ENCODE measurements around the gene EHMT1. TPM values are rescaled to one million over a fixed set of nuclear protein-coding genes. Genes with fewer than 3 reads are reported as not detected.

EHMT1 gene
- total and polyA plus RNA-seq, 10 of the 15 experiments (the other 5 are each of a cell fraction or from before 2014, with no cell fraction given) = 2.9 to 100 (median 48.1) TPM

DNA sequence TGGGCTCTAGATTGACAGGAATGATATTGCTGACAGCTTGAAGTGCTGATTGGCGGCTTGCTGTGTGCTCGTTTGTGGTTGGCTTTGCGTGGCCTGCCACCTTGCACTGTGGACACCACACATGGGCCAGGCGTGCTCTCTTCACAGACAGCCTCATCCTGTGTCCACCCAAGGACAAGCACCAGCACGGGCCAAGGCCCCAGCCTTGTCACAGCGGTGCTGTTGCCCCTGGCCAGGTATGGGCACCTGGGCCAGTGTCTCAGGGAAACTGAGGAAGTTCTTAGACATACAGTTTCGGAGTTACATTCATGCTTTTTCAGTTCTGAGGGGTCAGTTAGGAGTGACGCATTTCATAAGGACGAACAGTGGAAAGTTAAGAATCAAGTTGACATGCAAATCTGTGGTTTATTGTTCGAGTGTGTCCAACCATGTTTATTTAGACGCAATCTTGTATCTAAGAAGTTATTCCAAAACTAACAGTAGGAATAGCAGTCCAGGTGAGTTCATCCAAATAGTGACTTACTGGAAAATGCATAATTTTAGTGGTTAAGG, 125.9 kb downstream of the EHMT1 start (continued):
- TF ChIP-seq, protein P1, sequence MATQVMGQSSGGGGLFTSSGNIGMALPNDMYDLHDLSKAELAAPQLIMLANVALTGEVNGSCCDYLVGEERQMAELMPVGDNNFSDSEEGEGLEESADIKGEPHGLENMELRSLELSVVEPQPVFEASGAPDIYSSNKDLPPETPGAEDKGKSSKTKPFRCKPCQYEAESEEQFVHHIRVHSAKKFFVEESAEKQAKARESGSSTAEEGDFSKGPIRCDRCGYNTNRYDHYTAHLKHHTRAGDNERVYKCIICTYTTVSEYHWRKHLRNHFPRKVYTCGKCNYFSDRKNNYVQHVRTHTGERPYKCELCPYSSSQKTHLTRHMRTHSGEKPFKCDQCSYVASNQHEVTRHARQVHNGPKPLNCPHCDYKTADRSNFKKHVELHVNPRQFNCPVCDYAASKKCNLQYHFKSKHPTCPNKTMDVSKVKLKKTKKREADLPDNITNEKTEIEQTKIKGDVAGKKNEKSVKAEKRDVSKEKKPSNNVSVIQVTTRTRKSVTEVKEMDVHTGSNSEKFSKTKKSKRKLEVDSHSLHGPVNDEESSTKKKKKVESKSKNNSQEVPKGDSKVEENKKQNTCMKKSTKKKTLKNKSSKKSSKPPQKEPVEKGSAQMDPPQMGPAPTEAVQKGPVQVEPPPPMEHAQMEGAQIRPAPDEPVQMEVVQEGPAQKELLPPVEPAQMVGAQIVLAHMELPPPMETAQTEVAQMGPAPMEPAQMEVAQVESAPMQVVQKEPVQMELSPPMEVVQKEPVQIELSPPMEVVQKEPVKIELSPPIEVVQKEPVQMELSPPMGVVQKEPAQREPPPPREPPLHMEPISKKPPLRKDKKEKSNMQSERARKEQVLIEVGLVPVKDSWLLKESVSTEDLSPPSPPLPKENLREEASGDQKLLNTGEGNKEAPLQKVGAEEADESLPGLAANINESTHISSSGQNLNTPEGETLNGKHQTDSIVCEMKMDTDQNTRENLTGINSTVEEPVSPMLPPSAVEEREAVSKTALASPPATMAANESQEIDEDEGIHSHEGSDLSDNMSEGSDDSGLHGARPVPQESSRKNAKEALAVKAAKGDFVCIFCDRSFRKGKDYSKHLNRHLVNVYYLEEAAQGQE (IDR thresholded peaks at IDR 0.05; ENCODE audit: low read depth, low read length) = no peak
- TF ChIP-seq, protein P2, sequence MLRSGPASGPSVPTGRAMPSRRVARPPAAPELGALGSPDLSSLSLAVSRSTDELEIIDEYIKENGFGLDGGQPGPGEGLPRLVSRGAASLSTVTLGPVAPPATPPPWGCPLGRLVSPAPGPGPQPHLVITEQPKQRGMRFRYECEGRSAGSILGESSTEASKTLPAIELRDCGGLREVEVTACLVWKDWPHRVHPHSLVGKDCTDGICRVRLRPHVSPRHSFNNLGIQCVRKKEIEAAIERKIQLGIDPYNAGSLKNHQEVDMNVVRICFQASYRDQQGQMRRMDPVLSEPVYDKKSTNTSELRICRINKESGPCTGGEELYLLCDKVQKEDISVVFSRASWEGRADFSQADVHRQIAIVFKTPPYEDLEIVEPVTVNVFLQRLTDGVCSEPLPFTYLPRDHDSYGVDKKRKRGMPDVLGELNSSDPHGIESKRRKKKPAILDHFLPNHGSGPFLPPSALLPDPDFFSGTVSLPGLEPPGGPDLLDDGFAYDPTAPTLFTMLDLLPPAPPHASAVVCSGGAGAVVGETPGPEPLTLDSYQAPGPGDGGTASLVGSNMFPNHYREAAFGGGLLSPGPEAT (IDR thresholded peaks at IDR 0.05; ENCODE audit: low read depth) = peak; percentile 88
- TF ChIP-seq, protein P3, sequence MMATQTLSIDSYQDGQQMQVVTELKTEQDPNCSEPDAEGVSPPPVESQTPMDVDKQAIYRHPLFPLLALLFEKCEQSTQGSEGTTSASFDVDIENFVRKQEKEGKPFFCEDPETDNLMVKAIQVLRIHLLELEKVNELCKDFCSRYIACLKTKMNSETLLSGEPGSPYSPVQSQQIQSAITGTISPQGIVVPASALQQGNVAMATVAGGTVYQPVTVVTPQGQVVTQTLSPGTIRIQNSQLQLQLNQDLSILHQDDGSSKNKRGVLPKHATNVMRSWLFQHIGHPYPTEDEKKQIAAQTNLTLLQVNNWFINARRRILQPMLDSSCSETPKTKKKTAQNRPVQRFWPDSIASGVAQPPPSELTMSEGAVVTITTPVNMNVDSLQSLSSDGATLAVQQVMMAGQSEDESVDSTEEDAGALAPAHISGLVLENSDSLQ (IDR thresholded peaks at IDR 0.05) = peak; percentile 74
- no peak for TF ChIP-seq POLR2AphosphoS2 (IDR thresholded peaks at IDR 0.05; ENCODE audit: low read depth, low read length)
- no peak for TF ChIP-seq SRF (IDR thresholded peaks at IDR 0.05; ENCODE audit: low read depth in 2 of 2, low read length in 2 of 2)
- peak; percentile 43; the same call in 1 of the 2 replicates for TF ChIP-seq POLR2AphosphoS5 (IDR thresholded peaks at IDR 0.05; ENCODE audit: low read length)
- TF ChIP-seq, protein P4, sequence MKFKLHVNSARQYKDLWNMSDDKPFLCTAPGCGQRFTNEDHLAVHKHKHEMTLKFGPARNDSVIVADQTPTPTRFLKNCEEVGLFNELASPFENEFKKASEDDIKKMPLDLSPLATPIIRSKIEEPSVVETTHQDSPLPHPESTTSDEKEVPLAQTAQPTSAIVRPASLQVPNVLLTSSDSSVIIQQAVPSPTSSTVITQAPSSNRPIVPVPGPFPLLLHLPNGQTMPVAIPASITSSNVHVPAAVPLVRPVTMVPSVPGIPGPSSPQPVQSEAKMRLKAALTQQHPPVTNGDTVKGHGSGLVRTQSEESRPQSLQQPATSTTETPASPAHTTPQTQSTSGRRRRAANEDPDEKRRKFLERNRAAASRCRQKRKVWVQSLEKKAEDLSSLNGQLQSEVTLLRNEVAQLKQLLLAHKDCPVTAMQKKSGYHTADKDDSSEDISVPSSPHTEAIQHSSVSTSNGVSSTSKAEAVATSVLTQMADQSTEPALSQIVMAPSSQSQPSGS (IDR thresholded peaks at IDR 0.05; ENCODE audit: low read length) = no peak
- peak; percentile 88 for TF ChIP-seq RUNX3 (IDR thresholded peaks at IDR 0.05; ENCODE audit: low read length)
- peak; percentile 44; the same call in 1 of the 2 replicates for TF ChIP-seq TCF3 (IDR thresholded peaks at IDR 0.05; ENCODE audit: borderline replicate concordance, insufficient read depth, low read depth, low read length)
- peak; percentile 40; the same call in 1 of the 2 replicates for TF ChIP-seq CREB1 (IDR thresholded peaks at IDR 0.05; ENCODE audit: low read depth)
- TF ChIP-seq TBL1XR1 (IDR thresholded peaks at IDR 0.05; ENCODE audit: low read depth, low read length) = no peak; the same call in 1 of the 2 replicates
- no peak for TF ChIP-seq CBX5 (IDR thresholded peaks at IDR 0.05; ENCODE audit: low read depth)
- TF ChIP-seq, protein P5, sequence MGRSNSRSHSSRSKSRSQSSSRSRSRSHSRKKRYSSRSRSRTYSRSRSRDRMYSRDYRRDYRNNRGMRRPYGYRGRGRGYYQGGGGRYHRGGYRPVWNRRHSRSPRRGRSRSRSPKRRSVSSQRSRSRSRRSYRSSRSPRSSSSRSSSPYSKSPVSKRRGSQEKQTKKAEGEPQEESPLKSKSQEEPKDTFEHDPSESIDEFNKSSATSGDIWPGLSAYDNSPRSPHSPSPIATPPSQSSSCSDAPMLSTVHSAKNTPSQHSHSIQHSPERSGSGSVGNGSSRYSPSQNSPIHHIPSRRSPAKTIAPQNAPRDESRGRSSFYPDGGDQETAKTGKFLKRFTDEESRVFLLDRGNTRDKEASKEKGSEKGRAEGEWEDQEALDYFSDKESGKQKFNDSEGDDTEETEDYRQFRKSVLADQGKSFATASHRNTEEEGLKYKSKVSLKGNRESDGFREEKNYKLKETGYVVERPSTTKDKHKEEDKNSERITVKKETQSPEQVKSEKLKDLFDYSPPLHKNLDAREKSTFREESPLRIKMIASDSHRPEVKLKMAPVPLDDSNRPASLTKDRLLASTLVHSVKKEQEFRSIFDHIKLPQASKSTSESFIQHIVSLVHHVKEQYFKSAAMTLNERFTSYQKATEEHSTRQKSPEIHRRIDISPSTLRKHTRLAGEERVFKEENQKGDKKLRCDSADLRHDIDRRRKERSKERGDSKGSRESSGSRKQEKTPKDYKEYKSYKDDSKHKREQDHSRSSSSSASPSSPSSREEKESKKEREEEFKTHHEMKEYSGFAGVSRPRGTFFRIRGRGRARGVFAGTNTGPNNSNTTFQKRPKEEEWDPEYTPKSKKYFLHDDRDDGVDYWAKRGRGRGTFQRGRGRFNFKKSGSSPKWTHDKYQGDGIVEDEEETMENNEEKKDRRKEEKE (IDR thresholded peaks at IDR 0.05) = no peak
- TF ChIP-seq BMI1 (IDR thresholded peaks at IDR 0.05; ENCODE audit: borderline replicate concordance) = no peak
- TF ChIP-seq GABPA (IDR thresholded peaks at IDR 0.05; ENCODE audit: low read depth) = no peak
- no peak for TF ChIP-seq RB1 (IDR thresholded peaks at IDR 0.05; ENCODE audit: borderline replicate concordance)
- TF ChIP-seq PAX5 (IDR thresholded peaks at IDR 0.05; ENCODE audit: borderline replicate concordance, low read depth, low read length) = no peak
- peak; percentile 40 to 56; a peak in 3 of 4 replicates for TF ChIP-seq BHLHE40 (IDR thresholded peaks at IDR 0.05; ENCODE audit: borderline replicate concordance in 1 of 2, low read depth in 2 of 2, low read length in 1 of 2)
- no peak for TF ChIP-seq SREBF1 (IDR thresholded peaks at IDR 0.05; ENCODE audit: low read length)

Data from GM12878 (cell line).